NAMALWA (cell line): ENCODE data around the gene CRIP1.

Experiments used
- DNase-seq: peaks from one replicate; pipeline ENCODE4 v3.0.0-alpha.2; 2015; ENCODE audit warnings: low spot score

The CRIP1 gene

DNA sequence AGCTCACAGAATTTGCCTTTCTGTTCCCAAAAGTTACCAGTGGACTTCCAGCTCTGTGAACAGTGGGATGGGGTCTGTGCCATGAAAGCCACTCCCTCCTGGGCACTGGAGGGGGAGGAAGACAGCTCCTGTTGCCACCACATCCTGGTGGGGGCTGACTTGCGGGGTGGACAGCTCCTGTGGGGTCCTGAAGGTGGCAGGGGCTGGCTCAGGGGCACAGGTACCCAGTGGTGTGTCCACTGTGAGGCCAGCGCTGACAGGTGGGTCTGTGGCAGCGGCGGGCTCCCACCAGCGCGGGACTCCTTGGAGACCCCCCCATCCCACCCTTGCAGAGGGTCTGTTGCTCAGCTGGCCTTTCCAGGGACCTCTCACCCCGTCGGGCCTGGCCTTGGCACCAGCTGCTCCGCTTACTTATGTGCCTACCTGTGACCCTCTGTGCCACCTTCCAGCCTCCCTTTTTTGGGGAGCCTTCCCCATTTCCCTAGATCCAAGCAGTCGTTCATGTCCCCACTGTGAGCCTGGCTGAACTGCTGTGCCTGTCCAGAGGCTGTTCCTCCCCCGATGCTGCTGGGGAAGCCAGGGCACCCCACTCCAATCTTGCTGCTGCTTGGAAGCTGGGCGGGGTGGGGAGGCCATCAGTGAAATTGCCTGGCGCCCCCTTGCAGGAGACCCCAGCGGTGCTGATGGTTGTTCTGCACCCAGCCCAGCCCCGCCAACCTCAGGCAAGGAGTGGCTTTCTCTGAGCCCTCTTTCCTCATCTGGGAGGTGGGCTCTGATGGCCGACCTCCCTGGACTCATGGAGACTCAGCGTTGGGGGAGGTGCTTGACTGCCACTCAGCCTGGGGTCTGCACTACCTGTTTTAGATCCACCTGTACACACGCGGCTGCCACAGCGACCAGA, 6.5 kb downstream of the CRIP1 start:
- no peak for DNase-seq

DNA sequence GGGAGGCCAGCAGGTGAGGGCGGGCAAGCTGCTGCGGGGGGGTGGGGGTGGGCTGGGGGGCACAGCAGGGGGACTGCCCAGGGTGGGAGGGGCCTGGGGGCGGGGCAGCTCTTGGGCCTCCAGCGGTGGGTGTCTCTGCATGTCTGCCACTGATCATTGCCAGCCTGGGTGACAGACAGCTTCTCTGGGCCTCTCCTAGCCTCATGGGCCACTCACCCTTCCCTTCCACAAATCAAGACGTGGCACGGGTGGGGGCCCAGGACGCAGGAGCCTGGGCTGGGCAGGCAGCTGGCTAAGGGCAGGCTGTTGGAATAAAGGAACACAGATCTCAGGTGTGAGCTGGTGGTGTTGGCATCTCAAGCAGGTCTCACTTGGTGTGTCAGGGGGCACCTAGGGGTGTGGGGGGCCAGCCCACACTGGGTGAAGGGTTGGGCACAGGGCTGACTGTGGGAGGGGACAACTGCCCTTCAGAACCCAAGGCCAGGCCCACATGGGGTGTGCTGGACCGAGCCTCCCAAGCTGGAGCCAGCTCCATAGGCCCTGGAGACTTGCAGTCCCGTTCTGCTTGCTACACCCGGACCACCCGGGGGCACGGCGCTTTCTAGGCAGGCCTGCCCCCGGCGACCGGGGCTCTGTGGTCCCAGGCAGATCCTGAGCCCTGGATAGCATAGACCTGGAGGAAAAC, 7.4 kb downstream of the CRIP1 start:
- DNase-seq = no peak

DNA sequence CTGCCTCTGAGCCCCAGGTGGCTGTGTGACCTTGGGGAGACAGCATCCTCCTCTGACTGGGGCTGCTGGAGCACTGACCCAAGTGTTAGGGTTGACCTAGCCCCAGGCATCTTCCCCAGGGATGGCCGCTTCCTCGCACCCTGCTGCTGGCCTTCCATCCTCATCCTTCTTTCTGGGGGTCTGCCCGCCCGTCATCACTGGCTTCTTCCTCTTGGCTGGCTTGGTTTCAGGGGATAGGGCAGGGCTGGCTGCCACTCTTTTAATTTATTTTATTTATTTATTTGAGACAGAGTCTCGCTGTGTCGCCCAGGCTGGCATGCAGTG, 7.9 kb downstream of the CRIP1 start:
- DNase-seq = no peak

GRCh38 chr14:105495101-105495989, 8.7 kb downstream of the CRIP1 start:
- no peak for DNase-seq

- DNase-seq = no peak
Measured at GRCh38 chr14:105495990-105496830, 9.5 kb downstream of the CRIP1 start.

- DNase-seq = no peak
Measured at GRCh38 chr14:105496831-105497591, 10.3 kb downstream of the CRIP1 start.

- DNase-seq = no peak
Measured at GRCh38 chr14:105497671-105498429, 11.2 kb downstream of the CRIP1 start.

DNA sequence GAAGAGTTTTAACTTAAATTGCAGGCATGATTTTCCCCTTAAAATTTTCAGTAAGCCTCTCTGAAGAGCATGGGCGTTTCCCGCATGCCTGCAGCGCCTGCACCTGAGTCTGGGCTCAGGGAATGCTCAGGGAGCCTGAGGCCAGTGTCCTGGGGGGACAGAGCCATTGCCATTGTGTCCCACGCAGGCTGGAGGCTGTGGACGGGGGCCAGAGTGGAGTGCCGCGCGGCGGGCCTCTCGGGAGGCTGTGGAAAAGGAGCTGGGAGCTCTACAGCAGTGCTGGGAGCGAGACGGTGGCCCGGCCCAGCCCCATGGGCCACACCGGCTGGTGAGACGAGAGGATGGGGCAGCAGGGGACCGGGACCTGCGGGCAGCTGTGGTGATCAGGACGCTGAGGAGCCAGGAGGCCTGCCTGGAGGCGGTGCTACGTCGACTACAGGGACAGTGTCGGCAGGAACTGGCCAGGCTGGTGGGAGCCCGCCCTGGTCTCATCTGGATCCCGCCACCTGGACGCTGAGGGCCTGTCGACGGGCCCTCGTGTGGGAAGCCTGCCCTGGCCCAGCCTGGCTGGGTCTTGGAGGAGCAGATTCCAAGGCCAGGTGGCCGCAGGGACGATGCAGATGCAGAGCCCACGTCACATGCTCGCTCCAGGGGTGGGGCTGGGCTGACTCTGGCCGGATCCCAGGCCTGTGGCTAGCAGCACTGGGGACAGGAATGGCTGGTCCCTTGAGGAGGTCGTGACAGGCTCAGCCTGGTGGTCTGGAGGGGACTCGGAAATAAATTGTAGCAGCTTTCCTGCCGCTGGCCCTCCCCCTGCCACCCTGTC, 12.0 kb downstream of the CRIP1 start:
- no peak for DNase-seq

- no peak for DNase-seq
Measured at GRCh38 chr14:105499256-105500035, 12.8 kb downstream of the CRIP1 start.

DNA sequence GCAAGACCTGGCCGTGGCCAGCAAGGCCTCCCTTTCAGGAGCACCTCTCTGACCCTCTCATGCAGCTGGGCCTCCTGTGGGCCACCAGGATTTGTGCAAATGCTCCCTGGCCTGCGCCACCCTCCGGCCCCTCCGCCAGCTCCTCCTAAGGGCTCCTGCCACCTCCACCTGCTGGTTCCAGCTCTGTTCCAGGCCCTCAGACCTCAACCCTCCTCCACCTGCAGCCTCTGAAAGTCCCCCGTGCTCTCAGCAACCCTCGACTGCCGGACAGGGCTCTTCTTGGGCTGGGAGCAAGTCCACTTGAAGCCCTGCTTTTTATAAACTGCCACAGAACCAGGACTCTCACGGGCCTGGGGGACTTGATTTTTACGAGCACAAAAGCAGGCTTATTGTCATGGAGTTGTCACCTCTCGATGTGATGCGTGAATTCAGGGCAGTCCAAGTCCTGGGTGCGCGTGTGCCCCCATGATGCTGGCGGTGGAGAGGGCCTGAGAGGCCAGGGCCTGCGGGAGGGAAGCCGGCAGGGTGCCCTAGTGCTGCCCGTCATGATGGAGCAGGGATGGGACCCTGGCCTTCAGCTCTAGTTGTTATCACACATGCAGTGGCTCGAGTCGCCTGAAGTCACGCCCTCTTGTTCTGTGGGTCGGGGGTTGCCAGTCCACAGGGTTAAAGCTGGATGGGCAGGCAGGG, 13.5 kb downstream of the CRIP1 start:
- DNase-seq = no peak

DNA sequence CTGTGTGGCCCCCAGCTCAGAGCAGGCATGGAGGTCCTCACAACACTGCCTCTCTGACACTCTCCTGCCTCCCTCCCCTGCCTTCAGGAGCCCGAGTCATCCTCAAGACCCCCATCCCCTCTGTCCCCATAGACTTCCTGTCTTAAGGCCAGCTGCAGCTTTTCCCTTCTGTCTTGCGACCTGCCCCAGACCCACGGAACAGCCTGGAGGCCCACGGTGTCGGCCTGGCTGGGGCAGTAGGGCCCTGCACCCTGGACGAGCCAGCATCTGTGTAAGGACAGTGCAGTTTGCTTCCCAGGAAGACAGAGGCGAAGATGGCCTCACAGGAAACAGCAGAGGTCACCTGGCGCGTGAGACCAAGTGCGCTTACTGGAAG, 14.0 kb downstream of the CRIP1 start:
- DNase-seq = no peak

- DNase-seq = no peak
Measured at GRCh38 chr14:105501504-105502291, 15.0 kb downstream of the CRIP1 start.

DNA sequence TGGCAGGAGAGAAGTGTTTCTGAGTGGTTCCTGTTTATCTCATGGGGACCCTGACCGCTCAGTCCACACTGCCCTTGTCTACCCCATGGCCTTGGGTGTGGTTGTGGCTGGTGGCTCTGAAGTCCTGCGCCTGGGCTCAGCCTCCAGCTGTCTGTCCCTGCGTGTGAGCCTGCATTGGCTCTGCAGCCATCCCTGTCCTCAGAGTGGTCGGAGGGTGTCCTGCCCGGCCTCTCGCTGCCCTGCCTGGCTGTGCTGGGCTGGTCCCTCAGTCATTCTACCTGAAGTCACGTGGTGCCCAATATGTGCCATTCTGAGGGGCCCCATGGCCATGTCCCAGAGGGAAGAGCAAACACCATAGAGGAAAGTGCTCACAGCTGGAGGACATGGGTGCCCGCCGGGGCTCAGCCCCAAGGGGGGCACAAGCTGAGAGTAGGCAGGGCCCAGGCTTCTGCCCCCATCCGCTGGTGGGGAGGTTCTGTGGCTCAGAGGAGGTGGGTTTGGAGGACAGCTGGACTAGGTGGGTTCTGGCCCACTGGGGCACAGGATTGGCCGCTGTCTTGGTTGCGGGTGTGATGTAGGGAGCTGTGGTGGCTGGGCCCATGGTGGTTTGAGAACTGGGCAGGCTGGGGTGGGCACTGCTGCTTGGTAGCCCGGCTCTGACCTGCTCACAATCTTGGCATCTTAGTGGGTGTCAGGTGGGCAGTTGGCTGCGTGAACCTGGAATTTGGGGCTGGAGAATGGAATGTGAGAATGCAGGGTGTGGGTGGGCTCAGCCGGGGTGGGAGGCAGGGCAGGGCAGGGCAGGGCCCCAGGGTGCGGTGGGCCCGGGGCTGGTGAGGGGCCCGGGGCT, 16.0 kb downstream of the CRIP1 start:
- DNase-seq = no peak

DNA sequence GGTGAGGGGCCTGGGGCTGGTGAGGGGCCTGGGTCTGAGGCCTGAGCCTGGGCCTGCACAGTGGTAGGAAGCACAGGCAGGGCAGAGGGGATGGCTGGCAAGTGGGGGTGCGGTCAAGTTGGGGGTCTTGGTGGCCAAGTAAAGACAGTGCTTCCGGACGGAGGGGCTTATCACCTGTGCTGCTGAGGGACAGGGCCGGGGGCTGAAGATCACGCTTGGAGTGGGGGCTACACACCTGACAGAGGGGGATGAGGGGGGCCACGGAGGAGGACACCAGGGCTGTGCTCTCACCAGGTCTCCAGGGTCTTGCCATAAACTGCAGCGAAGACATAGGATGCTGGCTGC, 16.6 kb downstream of the CRIP1 start:
- DNase-seq = no peak

- no peak for DNase-seq
Measured at GRCh38 chr14:105503935-105504692, 17.4 kb downstream of the CRIP1 start.
